Endothelial cell of umbilical vein (primary cell): ENCODE measurements around the gene MAP4K5. TPM values are rescaled to one million over a fixed set of nuclear protein-coding genes. Genes with fewer than 3 reads are reported as not detected.
A peak's percentile ranks its signal among the peaks of the same experiment; 100 is the strongest.

Experiments used
- BruUV-seq: library from RNA; stranded (reverse); fragments of 400-500 nt; replicated peaks from 2 replicates; lab custom pipeline; 2021; lab: Mats Ljungman, UMichigan
- CTCF ChIA-PET: fragments of 300-600, 350-600 bp; sonication (Branson Sonifier 250); formaldehyde crosslinking; loops from one replicate; lab custom pipeline; 2021; ENCODE audit warnings: antibody characterized with exemption, inconsistent platforms; lab: Charles Lee
- POLR2A ChIA-PET: fragments of 300-600, 350-600 bp; sonication (Branson Sonifier 250); formaldehyde crosslinking; loops from one replicate; lab custom pipeline; 2021; ENCODE audit warnings: antibody characterized with exemption, inconsistent platforms; lab: Charles Lee
- DNase-seq: peaks from one replicate; pipeline ENCODE4 v3.0.0-alpha.2; 2011; ENCODE audit warnings: low read depth, low spot score
- FAIRE-seq: peaks from 2 replicates; lab custom pipeline; 2011; peaks lifted over from hg19 to GRCh38; lab: Jason Lieb, UNC
- H2AFZ ChIP-seq: 2 replicates; pipeline ENCODE4 v1.6.0; 2012; ENCODE audit warnings: low read depth, low read length, control low read depth, inconsistent platforms
- H3K27ac ChIP-seq: 2 replicates; pipeline ENCODE4 v1.5.1; 2011; ENCODE audit warnings: low read depth, mild to moderate bottlenecking, control low read depth, low read length, moderate library complexity; ENCODE audit not compliant: insufficient read depth
- H3K27me3 ChIP-seq, 2 experiments: 2 replicates each; pipeline versions ENCODE4 v1.6.0 to v1.6.1; 2011; ENCODE audit warnings: low read length in 2 of 2, mixed read lengths in 1 of 2; ENCODE audit not compliant: control insufficient read depth in 2 of 2, insufficient read depth in 2 of 2
- H3K36me3 ChIP-seq, 2 experiments: 2 replicates in 1 of 2; 3 replicates in 1 of 2; pipeline ENCODE4 v1.5.1; 2011; ENCODE audit warnings: low read length in 2 of 2, mild to moderate bottlenecking in 1 of 2, moderate library complexity in 1 of 2; ENCODE audit not compliant: control insufficient read depth in 2 of 2, insufficient read depth in 2 of 2; ENCODE audit errors: extremely low read depth in 1 of 2
- H3K4me1 ChIP-seq: 3 replicates; pipeline ENCODE4 v1.5.1; 2011; ENCODE audit warnings: mild to moderate bottlenecking, low read length; ENCODE audit not compliant: control insufficient read depth, insufficient read depth; ENCODE audit errors: extremely low read depth
- H3K4me2 ChIP-seq: 2 replicates; pipeline ENCODE4 v1.6.1; 2011; ENCODE audit warnings: low read length, control low read depth, mixed read lengths; ENCODE audit not compliant: insufficient read depth
- H3K4me3 ChIP-seq, 3 experiments: fragments of 200-600 bp in 1 of 3; sonication (generic), shearing (Covaris generic) in 1 of 3; replicated peaks in 1 of 3; 2 replicates each; pipeline ENCODE4 v1.5.1; 2011 to 2016; ENCODE audit warnings: control low read depth in 3 of 3, low read length in 3 of 3, mild to moderate bottlenecking in 2 of 3, inconsistent platforms in 1 of 3, low read depth in 1 of 3, moderate library complexity in 1 of 3; ENCODE audit not compliant: insufficient read depth in 1 of 3
- H3K79me2 ChIP-seq: 2 replicates; pipeline ENCODE4 v1.6.0; 2012; ENCODE audit warnings: low read length, inconsistent platforms; ENCODE audit not compliant: control insufficient read depth, insufficient read depth
- H3K9ac ChIP-seq: replicated peaks from 2 replicates; pipeline ENCODE3; 2011; ENCODE audit warnings: low read length, control low read depth; ENCODE audit not compliant: insufficient read depth; ENCODE audit errors: extremely low read depth
- H3K9me1 ChIP-seq: replicated peaks from 3 replicates; pipeline ENCODE4 v1.6.0; 2011; ENCODE audit warnings: mild to moderate bottlenecking, low read length; ENCODE audit not compliant: control insufficient read depth, insufficient read depth; ENCODE audit errors: extremely low read depth
- H3K9me3 ChIP-seq: replicated peaks from 2 replicates; pipeline ENCODE4 v1.5.1; 2012; ENCODE audit warnings: low read length, inconsistent platforms; ENCODE audit not compliant: control insufficient read depth, insufficient read depth
- H4K20me1 ChIP-seq: replicated peaks from 2 replicates; pipeline ENCODE3; 2011; ENCODE audit warnings: mild to moderate bottlenecking, low read length; ENCODE audit not compliant: control insufficient read depth, insufficient read depth; ENCODE audit errors: extremely low read depth
- CTCF ChIP-seq, 2 donors: IDR thresholded peaks; 1 replicate in 1 of 2; 2 replicates in 1 of 2; pipeline ENCODE4 v1.5.1; 2011; ENCODE audit warnings: low read length in 2 of 2, mild to moderate bottlenecking in 2 of 2, moderate library complexity in 2 of 2, control low read depth in 1 of 2, inconsistent platforms in 1 of 2, low read depth in 1 of 2; ENCODE audit not compliant: insufficient read depth in 1 of 2; ENCODE audit errors: extremely low read depth in 1 of 2
- GATA2 ChIP-seq: IDR thresholded peaks from 2 replicates; pipeline ENCODE4 v1.7.0; 2011; ENCODE audit warnings: low read depth, mild to moderate bottlenecking, moderate library complexity, mixed read lengths, low read length; ENCODE audit not compliant: insufficient read length, insufficient read depth
- MYC ChIP-seq: IDR thresholded peaks from one replicate; pipeline ENCODE4 v1.6.1; 2011; ENCODE audit warnings: mild to moderate bottlenecking, low read depth, low read length
- POLR2A ChIP-seq: IDR thresholded peaks from 2 replicates; pipeline ENCODE4 v1.6.1; 2012; ENCODE audit warnings: low read depth, mild to moderate bottlenecking, control low read depth, low read length
- dilution Hi-C: fragments of 300-500 bp; cut with MboI; formaldehyde crosslinking; loops from one replicate; pipeline ENCODE4 v1.15.0; 2019; ENCODE audit warnings: low sequenced_read_pairs; ENCODE audit not compliant: extremely low pct_ligation_motif_present
- intact Hi-C: fragments of 100-400 bp; cut with micrococcal nuclease; formaldehyde crosslinking; loops from one replicate; pipeline ENCODE4 v1.10.0; 2022
- polyA plus RNA-seq, 4 experiments: library from polyadenylated mRNA; depleted of rRNA in 3 of 4; stranded (reverse) in 3 of 4; unstranded in 1 of 4; fragments of >200 nt; gene quantifications; 2 replicates each; pipeline versions ENCODE4 v1.2.1 to v1.2.3, GENCODE V29; 2011 to 2012; ENCODE audit warnings: missing spikeins in 1 of 4
- total RNA-seq: library from RNA; stranded (reverse); gene quantifications from 2 replicates; pipeline ENCODE4 v1.2.3, GENCODE V29; 2021

MAP4K5 gene
- total and polyA plus RNA-seq, 2 donors (not counting 3 experiments of a cell fraction or from before 2014, with no cell fraction given) = 17.4 to 73.7 TPM

GRCh38 chr14:50544911-50545310 is 12.5 kb upstream of the MAP4K5 start:
- DNase-seq = no peak
- Histone ChIP-seq H3K4me3 (no peak overlapping the region), H3K9ac (no peak overlapping the region), H3K79me2 (no peaks in the 10 kb centered on the region), H3K27ac (no peak overlapping the region), H3K4me1 (no peaks in the 10 kb centered on the region), H3K4me2 (no peak overlapping the region), H3K36me3 (no peaks in the 10 kb centered on the region), H3K9me3 (no peaks in the 10 kb centered on the region), H3K27me3 (peaks cover 0 to 6% of the 10 kb centered on the region in 2 experiments), H2AFZ (no peak overlapping the region), H4K20me1 (no peaks in the 10 kb centered on the region), H3K9me1 (no peaks in the 10 kb centered on the region)
- BruUV-seq = no TSS peak
- intact Hi-C loops (loop anchor here (1.0 kb wide), 1 partner anchor 169 kb away; no protein-coding TSS in a partner anchor), dilution Hi-C loops (no loop called here)
- ChIA-PET POLR2A (no interaction called here), CTCF (interaction anchor here (0.9 to 2.5 kb wide), 5 partner anchors 15 to 315 kb away, joined by 4 to 11 read pairs (median 8); partner anchors contain the start of gene ATL1)
- FAIRE-seq = no peak
- TF ChIP-seq GATA2 = no peak
- no peak for TF ChIP-seq POLR2A

GRCh38 chr14:50542941-50543418 is 10.6 kb upstream of the MAP4K5 start:
- CTCF ChIA-PET = interaction anchor here (0.8 to 2.5 kb wide), 8 partner anchors 17 to 317 kb away, joined by 4 to 13 read pairs (median 6); partner anchors contain the start of gene ATL1
- intact Hi-C loops = loop anchor here (1.0 kb wide), 3 partner anchors 230 to 317 kb away; no protein-coding TSS in a partner anchor

More at GRCh38 chr14:50542941-50543418, 10.6 kb upstream of the MAP4K5 start:
- POLR2A ChIA-PET = no interaction called here
- TF ChIP-seq CTCF (IDR thresholded peaks at IDR 0.05; ENCODE audit: extremely low read depth in 1 of 2, insufficient read depth in 1 of 2, low read depth in 1 of 2, low read length in 2 of 2) (peak; percentile 24 to 47), MYC (no peak), GATA2 (no peak)
- Histone ChIP-seq H3K27ac (no peak overlapping the region), H4K20me1 (no peaks in the 10 kb centered on the region), H3K9me1 (no peaks in the 10 kb centered on the region), H3K4me3 (no peak overlapping the region), H3K4me1 (no peaks in the 10 kb centered on the region), H3K9me3 (no peaks in the 10 kb centered on the region), H3K36me3 (no peaks in the 10 kb centered on the region), H2AFZ (no peak overlapping the region), H3K27me3 (peaks cover 0 to 11% of the 10 kb centered on the region in 2 experiments), H3K4me2 (no peak overlapping the region), H3K9ac (no peak overlapping the region), H3K79me2 (no peaks in the 10 kb centered on the region)
- dilution Hi-C loops = no loop called here
- BruUV-seq = no TSS peak
- FAIRE-seq (peak; percentile 89), DNase-seq (peak; percentile 68)
